CD14-positive monocyte (primary cell): ENCODE data around the gene PDE8A. TPM values are rescaled to one million over a fixed set of nuclear protein-coding genes. Genes with fewer than 3 reads are reported as not detected.

Experiments
- DNase-seq, 3 donors: peaks; one replicate each; pipeline ENCODE4 v3.0.0-alpha.2; 2011 to 2022
- H2AFZ ChIP-seq: 2 replicates; pipeline ENCODE4 v1.6.0; 2012; ENCODE audit warnings: mild to moderate bottlenecking, low read depth, low read length, inconsistent platforms; ENCODE audit not compliant: insufficient read depth, poor library complexity, severe bottlenecking
- H3K27ac ChIP-seq, 2 donors: 1 replicate in 1 of 2; 2 replicates in 1 of 2; pipeline ENCODE4 v1.5.1; 2012 to 2013; ENCODE audit warnings: low read length in 2 of 2, control low read depth in 1 of 2, inconsistent platforms in 1 of 2, low read depth in 1 of 2, mild to moderate bottlenecking in 1 of 2
- H3K27me3 ChIP-seq, 2 donors: one replicate each; pipeline versions ENCODE4 v1.6.0 to v1.6.1; 2011 to 2013; ENCODE audit warnings: low read length in 2 of 2; ENCODE audit not compliant: control insufficient read depth in 2 of 2, insufficient read depth in 2 of 2
- H3K36me3 ChIP-seq, 2 donors: replicated peaks in 1 of 2; 1 replicate in 1 of 2; 2 replicates in 1 of 2; pipeline versions ENCODE4 v1.5.1 to v1.6.1; 2012 to 2013; ENCODE audit warnings: low read length in 2 of 2, control low read depth in 1 of 2, inconsistent platforms in 1 of 2, mild to moderate bottlenecking in 1 of 2; ENCODE audit not compliant: insufficient read depth in 2 of 2, control insufficient read depth in 1 of 2
- H3K4me1 ChIP-seq, 2 donors: 1 replicate in 1 of 2; 2 replicates in 1 of 2; pipeline versions ENCODE4 v1.5.1 to v1.6.1; 2012 to 2013; ENCODE audit warnings: low read length in 2 of 2, control low read depth in 1 of 2, inconsistent platforms in 1 of 2, mild to moderate bottlenecking in 1 of 2, moderate library complexity in 1 of 2; ENCODE audit not compliant: insufficient read depth in 2 of 2, control insufficient read depth in 1 of 2
- H3K4me2 ChIP-seq: replicated peaks from 2 replicates; pipeline ENCODE3; 2012; ENCODE audit warnings: low read length, moderate library complexity, mild to moderate bottlenecking; ENCODE audit not compliant: poor library complexity, severe bottlenecking; ENCODE audit errors: extremely low read depth
- H3K4me3 ChIP-seq, 3 experiments: fragments of 200-600 bp in 1 of 3; sonication (generic) in 1 of 3; replicated peaks in 1 of 3; 1 replicate in 2 of 3; 2 replicates in 1 of 3; pipeline ENCODE4 v1.5.1; 2011 to 2013; ENCODE audit warnings: low read length in 3 of 3, mild to moderate bottlenecking in 3 of 3, control low read depth in 2 of 3, low read depth in 2 of 3, inconsistent platforms in 1 of 3, moderate library complexity in 1 of 3
- H3K79me2 ChIP-seq: 2 replicates; pipeline ENCODE4 v1.6.0; 2012; ENCODE audit warnings: mild to moderate bottlenecking, control low read depth, inconsistent platforms, low read length, moderate library complexity; ENCODE audit not compliant: insufficient read depth
- H3K9ac ChIP-seq: 2 replicates; pipeline ENCODE4 v1.6.0; 2017; ENCODE audit warnings: low read length, mild to moderate bottlenecking; ENCODE audit not compliant: insufficient read depth, poor library complexity, severe bottlenecking
- H3K9me3 ChIP-seq, 2 donors: replicated peaks in 1 of 2; 1 replicate in 1 of 2; 2 replicates in 1 of 2; pipeline versions ENCODE4 v1.5.1 to v1.6.1; 2012 to 2013; ENCODE audit warnings: low read length in 2 of 2, control low read depth in 1 of 2; ENCODE audit not compliant: control insufficient read depth in 1 of 2, insufficient read depth in 1 of 2
- H4K20me1 ChIP-seq: 2 replicates; pipeline ENCODE4 v1.6.0; 2012; ENCODE audit warnings: mild to moderate bottlenecking, low read length, control low read depth, moderate library complexity; ENCODE audit not compliant: insufficient read depth
- H3K27ac Mint-ChIP-seq, 7 donors: one replicate each; pipeline ENCODE4 v1.8.0; 2020; ENCODE audit warnings: mild to moderate bottlenecking in 7 of 7, mixed read lengths in 7 of 7, moderate library complexity in 6 of 7, inconsistent platforms in 2 of 7
- H3K27me3 Mint-ChIP-seq, 3 donors: one replicate each; pipeline ENCODE4 v1.8.0; 2021 to 2022; ENCODE audit warnings: low read depth in 3 of 3, mild to moderate bottlenecking in 3 of 3, mixed read lengths in 3 of 3, moderate library complexity in 3 of 3, inconsistent platforms in 1 of 3
- H3K36me3 Mint-ChIP-seq, 2 donors: one replicate each; pipeline ENCODE4 v1.8.0; 2020; ENCODE audit warnings: mixed read lengths in 2 of 2, inconsistent platforms in 1 of 2, mild to moderate bottlenecking in 1 of 2
- H3K4me1 Mint-ChIP-seq: one replicate; pipeline ENCODE4 v1.8.0; 2020; ENCODE audit warnings: mild to moderate bottlenecking, mixed read lengths
- H3K4me3 Mint-ChIP-seq, 2 donors: one replicate each; pipeline ENCODE4 v1.8.0; 2020; ENCODE audit warnings: mild to moderate bottlenecking in 2 of 2, mixed read lengths in 2 of 2, moderate library complexity in 1 of 2
- H3K9me3 Mint-ChIP-seq, 7 donors: one replicate each; pipeline ENCODE4 v1.8.0; 2020 to 2022; ENCODE audit warnings: mixed read lengths in 7 of 7, mild to moderate bottlenecking in 6 of 7, moderate library complexity in 6 of 7, inconsistent platforms in 2 of 7
- CTCF ChIP-seq: fragments of 200-600 bp; IDR thresholded peaks from one replicate; pipeline ENCODE4 v1.8.0; 2022; ENCODE audit warnings: antibody characterized with exemption, mild to moderate bottlenecking
- WGBS: methylation state at CpG from one replicate; pipeline ENCODE4 v1.1.5; 2013; ENCODE audit warnings: missing lambda C conversion rate; ENCODE audit not compliant: insufficient coverage; 5-methylcytosine and 5-hydroxymethylcytosine counted together
- intact Hi-C, 2 donors: fragments of 100-400 bp; cut with micrococcal nuclease; formaldehyde crosslinking; loops; one replicate each; pipeline versions ENCODE4 v1.15.0 to v1.15.1; 2023
- polyA plus RNA-seq, 3 donors: library from polyadenylated mRNA; depleted of rRNA in 1 of 3; unstranded in 2 of 3; stranded (reverse) in 1 of 3; fragments of 300-500 nt in 2 of 3; fragments of >200 nt in 1 of 3; fragmentation: Illumina TruSeq in 2 of 3; gene quantifications; 1 replicate in 2 of 3; 2 replicates in 1 of 3; pipeline ENCODE4 v1.2.3, GENCODE V29; 2012 to 2021

Gene PDE8A
- polyA plus RNA-seq, 3 donors: 2.8 to 33.4 (median 4.9) TPM

- Histone ChIP-seq H3K9ac (no peak overlapping the region), H3K4me1 (no peaks in the 10 kb centered on the region), H3K36me3 (peaks cover 20 to 74% of the 10 kb centered on the region in 2 donors), H3K79me2 (no peaks in the 10 kb centered on the region), H3K27ac (no peak overlapping the region), H4K20me1 (no peaks in the 10 kb centered on the region), H3K27me3 (no peaks in the 10 kb centered on the region), H2AFZ (no peak overlapping the region), H3K4me3 (no peak overlapping the region), H3K9me3 (no peaks in the 10 kb centered on the region), H3K4me2 (no peak overlapping the region)
- DNase-seq: no peak
- Mint-ChIP-seq H3K27me3 (no peaks in the 10 kb centered on the region), H3K4me1 (no peaks in the 10 kb centered on the region), H3K4me3 (no peak overlapping the region), H3K27ac (peak overlapping the region in 1 of 7 donors; percentile 17), H3K36me3 (peaks cover 51 to 59% of the 10 kb centered on the region in 2 donors), H3K9me3 (no peaks in the 10 kb centered on the region)
- intact Hi-C loops: no loop called here
- WGBS: 90% methylated on average over 1 of the region's 3 CpGs
- no peak for TF ChIP-seq CTCF
Measured at GRCh38 chr15:85116494-85116893, 134.8 kb downstream of the PDE8A start.

- WGBS: 100% methylated on average over 2 of the region's 5 CpGs
- Mint-ChIP-seq H3K9me3 (no peaks in the 10 kb centered on the region), H3K27me3 (no peaks in the 10 kb centered on the region), H3K4me3 (no peak overlapping the region), H3K36me3 (peaks cover 55 to 64% of the 10 kb centered on the region in 2 donors), H3K4me1 (no peaks in the 10 kb centered on the region), H3K27ac (peak overlapping the region in 2 of 7 donors; percentile 17 to 32)
- intact Hi-C loops: no loop called here
- DNase-seq: no peak
- Histone ChIP-seq H3K9me3 (no peaks in the 10 kb centered on the region), H3K4me1 (no peaks in the 10 kb centered on the region), H3K36me3 (peaks cover 20 to 79% of the 10 kb centered on the region in 2 donors), H3K4me2 (no peak overlapping the region), H2AFZ (no peak overlapping the region), H4K20me1 (no peaks in the 10 kb centered on the region), H3K27ac (no peak overlapping the region), H3K4me3 (no peak overlapping the region), H3K9ac (no peak overlapping the region), H3K79me2 (no peaks in the 10 kb centered on the region), H3K27me3 (no peaks in the 10 kb centered on the region)
- no peak for TF ChIP-seq CTCF
Measured at GRCh38 chr15:85116925-85117646, 135.4 kb downstream of the PDE8A start.
